Muscle of leg (tissue), 11 donors: Measurements from ENCODE around the gene CDV3. TPM values are rescaled to one million over a fixed set of nuclear protein-coding genes. Genes with fewer than 3 reads are reported as not detected.

Source experiments
- DNase-seq: peaks from one replicate; pipeline ENCODE4 v3.0.0; 2013
- H3K27ac ChIP-seq: one replicate; pipeline ENCODE4 v1.5.1; 2013; ENCODE audit warnings: mild to moderate bottlenecking, low read length, control low read depth
- H3K27me3 ChIP-seq: one replicate; pipeline ENCODE4 v1.6.1; 2013; ENCODE audit warnings: low read length; ENCODE audit not compliant: control insufficient read depth, insufficient read depth
- H3K36me3 ChIP-seq: one replicate; pipeline ENCODE4 v1.6.1; 2013; ENCODE audit warnings: low read length; ENCODE audit not compliant: control insufficient read depth, insufficient read depth
- H3K4me1 ChIP-seq: one replicate; pipeline ENCODE4 v1.6.1; 2013; ENCODE audit warnings: low read length; ENCODE audit not compliant: control insufficient read depth, insufficient read depth
- H3K4me3 ChIP-seq: one replicate; pipeline ENCODE4 v1.5.1; 2013; ENCODE audit warnings: low read length, control low read depth
- H3K9me3 ChIP-seq: replicated peaks from 2 replicates; pipeline ENCODE4 v1.6.1; 2013; ENCODE audit warnings: low read depth, low read length; ENCODE audit not compliant: control insufficient read depth
- WGBS: methylation state at CpG from one replicate; pipeline ENCODE4 v1.1.5; 2013; ENCODE audit warnings: missing lambda C conversion rate; ENCODE audit not compliant: insufficient coverage; 5-methylcytosine and 5-hydroxymethylcytosine counted together
- polyA plus RNA-seq, 8 donors: library from polyadenylated mRNA; unstranded; fragments of 120-200 nt; gene quantifications; one replicate each; pipeline versions ENCODE4 v1.2.1 to v1.2.3, GENCODE V29; 2013; ENCODE audit warnings: inconsistent platforms in 1 of 8, low replicate concordance in 1 of 8; ENCODE audit not compliant: insufficient read length in 8 of 8, insufficient read depth in 1 of 8
- total RNA-seq: library from RNA; stranded (reverse); fragments of 120-200 nt; gene quantifications from one replicate; pipeline ENCODE4 v1.2.4, GENCODE V29; 2013

Gene CDV3
- total and polyA plus RNA-seq, 9 donors, result 104 to 158 (median 140) TPM

GRCh38 chr3:133561679-133562078 is 11.8 kb upstream of the CDV3 start:
- peaks cover 11% of the 10 kb centered on the region for H3K9me3 ChIP-seq
- H3K4me3 ChIP-seq, result no peak overlapping the region
- H3K27me3 ChIP-seq, result no peaks in the 10 kb centered on the region
- no peaks in the 10 kb centered on the region for H3K36me3 ChIP-seq
- no peaks in the 10 kb centered on the region for H3K4me1 ChIP-seq
- no peak overlapping the region for H3K27ac ChIP-seq
- DNase-seq, result peak; percentile 27
- no CpG with 5 or more reads among the region's 2 CpGs for WGBS

- H3K9me3 ChIP-seq, result peaks cover 11% of the 10 kb centered on the region
- H3K27me3 ChIP-seq, result no peaks in the 10 kb centered on the region
- no peak for DNase-seq
- H3K4me3 ChIP-seq, result no peak overlapping the region
- H3K4me1 ChIP-seq, result no peaks in the 10 kb centered on the region
- H3K27ac ChIP-seq, result no peak overlapping the region
- no peaks in the 10 kb centered on the region for H3K36me3 ChIP-seq
- WGBS, result no CpG with 5 or more reads among the region's 1 CpG
Observed at GRCh38 chr3:133562376-133562775, 11.1 kb upstream of the CDV3 start.

- Histone ChIP-seq H3K4me1 (no peaks in the 10 kb centered on the region), H3K27ac (no peak overlapping the region), H3K27me3 (no peaks in the 10 kb centered on the region), H3K4me3 (no peak overlapping the region), H3K36me3 (no peaks in the 10 kb centered on the region), H3K9me3 (peaks cover 11% of the 10 kb centered on the region)
- WGBS, result no CpG with 5 or more reads among the region's 5 CpGs
- DNase-seq, result peak; percentile 56
Observed at GRCh38 chr3:133563186-133563591, 10.3 kb upstream of the CDV3 start.

GRCh38 chr3:133563816-133564215 is 9.7 kb upstream of the CDV3 start:
- no peak overlapping the region for H3K4me3 ChIP-seq
- no peak for DNase-seq
- H3K27me3 ChIP-seq, result no peaks in the 10 kb centered on the region
- H3K4me1 ChIP-seq, result no peaks in the 10 kb centered on the region
- peaks cover 5% of the 10 kb centered on the region for H3K9me3 ChIP-seq
- no peaks in the 10 kb centered on the region for H3K36me3 ChIP-seq
- 83% methylated on average over 1 of the region's 1 CpG for WGBS
- H3K27ac ChIP-seq, result no peak overlapping the region

GRCh38 chr3:133568294-133569014 is 5.0 kb upstream of the CDV3 start:
- H3K27me3 ChIP-seq, result no peaks in the 10 kb centered on the region
- H3K36me3 ChIP-seq, result no peaks in the 10 kb centered on the region
- H3K27ac ChIP-seq, result no peak overlapping the region
- H3K9me3 ChIP-seq, result no peaks in the 10 kb centered on the region
- 82% methylated on average over 8 of the region's 8 CpGs for WGBS
- no peak overlapping the region for H3K4me3 ChIP-seq
- peaks cover 5% of the 10 kb centered on the region for H3K4me1 ChIP-seq
- DNase-seq, result no peak

GRCh38 chr3:133570139-133570936 is 3.1 kb upstream of the CDV3 start:
- Histone ChIP-seq H3K4me3 (no peak overlapping the region), H3K9me3 (no peaks in the 10 kb centered on the region), H3K27ac (peak overlapping the region; percentile 78), H3K27me3 (no peaks in the 10 kb centered on the region), H3K4me1 (peaks cover 9% of the 10 kb centered on the region), H3K36me3 (peaks cover 4% of the 10 kb centered on the region)
- peak; percentile 90 for DNase-seq
- WGBS, result 69% methylated on average over 3 of the region's 5 CpGs

- peaks cover 5% of the 10 kb centered on the region for H3K36me3 ChIP-seq
- DNase-seq, result peak; percentile 49
- peak overlapping the region; percentile 78 for H3K27ac ChIP-seq
- WGBS, result 88% methylated on average over 1 of the region's 2 CpGs
- H3K9me3 ChIP-seq, result no peaks in the 10 kb centered on the region
- H3K4me3 ChIP-seq, result no peak overlapping the region
- H3K27me3 ChIP-seq, result no peaks in the 10 kb centered on the region
- peaks cover 9% of the 10 kb centered on the region for H3K4me1 ChIP-seq
Observed at GRCh38 chr3:133570937-133571320, 2.6 kb upstream of the CDV3 start.

- Histone ChIP-seq H3K4me3 (peak overlapping the region; percentile 42), H3K27me3 (no peaks in the 10 kb centered on the region), H3K9me3 (no peaks in the 10 kb centered on the region), H3K27ac (peak overlapping the region; percentile 97), H3K4me1 (peaks cover 13% of the 10 kb centered on the region), H3K36me3 (peaks cover 12% of the 10 kb centered on the region)
- DNase-seq, result peak; percentile 65
- WGBS, result 87% methylated on average over 9 of the region's 19 CpGs
Observed at GRCh38 chr3:133572158-133573053, 1.1 kb upstream of the CDV3 start.

- H3K27ac ChIP-seq, result peak overlapping the region; percentile 97
- no peaks in the 10 kb centered on the region for H3K27me3 ChIP-seq
- H3K4me1 ChIP-seq, result peaks cover 16% of the 10 kb centered on the region
- no peaks in the 10 kb centered on the region for H3K9me3 ChIP-seq
- H3K36me3 ChIP-seq, result peaks cover 17% of the 10 kb centered on the region
- peak; percentile 100 for DNase-seq
- H3K4me3 ChIP-seq, result peak overlapping the region; percentile 51
- 0% methylated on average over 32 of the region's 33 CpGs for WGBS
Observed at GRCh38 chr3:133573054-133573628, 345 bp upstream of the CDV3 start.
